Hippocampal formation (tissue), 2 donors: ENCODE data around the gene FADS3.

ENCODE experiments used
- DNase-seq, 2 donors: peaks; one replicate each; lab custom pipeline; 2025; lab: John Stamatoyannopoulos, UW

FADS3 gene

GRCh38 chr11:61891331-61892084, at the start of gene FADS3:
FADS3 (minus strand) TSS chr11:61891545; CDS start chr11:61891381, 164 bp downstream.
- DNase-seq: peak; percentile 85 to 89

DNA sequence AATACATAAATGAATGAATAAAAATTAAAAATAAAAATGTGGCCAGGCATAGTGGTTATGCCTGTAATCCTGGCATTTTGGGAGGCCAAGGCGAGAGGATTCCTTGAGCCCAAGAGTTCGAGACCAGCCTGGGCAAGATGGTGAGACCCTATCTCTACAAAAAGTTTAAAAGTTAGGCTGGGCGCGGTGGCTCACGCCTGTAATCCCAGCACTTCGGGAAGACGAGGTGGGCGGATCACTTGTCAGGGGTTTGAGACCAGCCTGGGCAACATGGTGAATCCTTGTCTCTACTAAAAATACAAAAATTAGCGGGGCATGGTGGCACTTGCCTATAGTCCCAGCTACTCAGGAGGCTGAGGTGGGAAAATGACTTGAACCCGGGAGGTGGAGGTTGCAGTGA, 49.1 kb upstream of the FADS3 start:
- no peak for DNase-seq

DNA sequence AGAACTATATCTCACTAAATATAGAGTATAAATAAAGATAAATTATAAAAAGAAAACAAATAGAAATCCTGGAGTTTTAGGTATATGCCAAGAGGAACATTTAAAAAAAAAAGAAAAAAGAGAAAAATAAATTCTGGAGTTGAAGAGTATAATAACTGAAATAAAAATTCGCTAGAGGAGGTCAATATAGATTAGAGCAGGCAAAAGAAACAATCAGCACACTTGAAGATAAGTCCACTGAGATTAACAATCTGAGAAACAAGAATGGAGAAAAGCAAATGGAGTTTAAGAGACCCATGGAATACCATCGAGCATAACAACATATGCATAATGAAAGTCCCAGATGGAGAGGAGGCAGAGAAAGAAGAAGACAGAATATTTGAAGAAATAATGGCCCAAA, 44.5 kb upstream of the FADS3 start:
- DNase-seq: no peak

- no peak for DNase-seq
Measured at GRCh38 chr11:61930933-61931332, 39.6 kb upstream of the FADS3 start.

GRCh38 chr11:61928606-61929005, 37.3 kb upstream of the FADS3 start:
- no peak for DNase-seq

DNA sequence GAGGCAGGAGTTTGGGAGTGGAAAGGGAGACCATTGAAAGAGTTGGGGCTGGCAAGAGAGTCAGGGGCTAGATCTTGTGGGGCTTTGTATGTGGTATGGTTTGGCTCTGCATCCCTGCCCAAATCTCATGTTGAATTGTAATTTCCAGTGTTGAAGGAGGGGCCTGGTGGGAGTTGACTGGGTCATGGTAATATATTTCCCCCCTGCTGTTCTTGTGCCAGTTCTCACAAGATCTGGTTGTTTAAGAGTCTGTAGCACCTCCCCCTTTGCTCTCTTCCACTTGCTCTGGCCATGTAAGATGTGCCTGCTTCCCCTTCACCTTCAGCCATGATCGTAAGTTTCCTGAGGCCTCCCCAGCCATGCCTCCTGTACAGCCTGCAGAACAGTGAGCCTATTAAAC, 36.2 kb upstream of the FADS3 start:
- DNase-seq: no peak

GRCh38 chr11:61926235-61926634, 34.9 kb upstream of the FADS3 start:
- no peak for DNase-seq

GRCh38 chr11:61925736-61926135, 34.4 kb upstream of the FADS3 start:
- DNase-seq: no peak

DNA sequence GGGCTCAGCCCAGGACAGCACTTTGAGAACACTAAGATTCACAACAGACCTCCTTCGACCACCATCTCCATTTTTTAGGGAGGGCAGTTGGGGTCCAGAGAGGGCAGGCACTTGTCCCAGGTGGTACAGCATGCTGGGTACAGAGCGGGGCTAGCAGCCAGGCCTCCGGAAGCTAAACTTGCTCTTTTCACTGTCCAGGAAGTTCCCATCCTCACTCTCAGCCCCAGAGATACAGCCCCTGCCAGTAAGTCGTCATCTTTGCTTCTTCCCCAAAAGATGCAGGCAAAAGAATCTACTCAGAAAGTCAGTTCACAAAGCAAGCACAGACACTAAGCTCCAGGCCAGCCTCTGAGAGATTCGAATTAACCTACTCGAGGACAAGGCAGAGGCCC, 32.7 kb upstream of the FADS3 start:
- no peak for DNase-seq

- peak in 1 of 2 donors; percentile 28 for DNase-seq
Measured at GRCh38 chr11:61923166-61924063, 32.1 kb upstream of the FADS3 start.

- peak in 1 of 2 donors; percentile 26 for DNase-seq
Measured at GRCh38 chr11:61922539-61922938, 31.2 kb upstream of the FADS3 start.

- no peak for DNase-seq
Measured at GRCh38 chr11:61921446-61921845, 30.1 kb upstream of the FADS3 start.

DNA sequence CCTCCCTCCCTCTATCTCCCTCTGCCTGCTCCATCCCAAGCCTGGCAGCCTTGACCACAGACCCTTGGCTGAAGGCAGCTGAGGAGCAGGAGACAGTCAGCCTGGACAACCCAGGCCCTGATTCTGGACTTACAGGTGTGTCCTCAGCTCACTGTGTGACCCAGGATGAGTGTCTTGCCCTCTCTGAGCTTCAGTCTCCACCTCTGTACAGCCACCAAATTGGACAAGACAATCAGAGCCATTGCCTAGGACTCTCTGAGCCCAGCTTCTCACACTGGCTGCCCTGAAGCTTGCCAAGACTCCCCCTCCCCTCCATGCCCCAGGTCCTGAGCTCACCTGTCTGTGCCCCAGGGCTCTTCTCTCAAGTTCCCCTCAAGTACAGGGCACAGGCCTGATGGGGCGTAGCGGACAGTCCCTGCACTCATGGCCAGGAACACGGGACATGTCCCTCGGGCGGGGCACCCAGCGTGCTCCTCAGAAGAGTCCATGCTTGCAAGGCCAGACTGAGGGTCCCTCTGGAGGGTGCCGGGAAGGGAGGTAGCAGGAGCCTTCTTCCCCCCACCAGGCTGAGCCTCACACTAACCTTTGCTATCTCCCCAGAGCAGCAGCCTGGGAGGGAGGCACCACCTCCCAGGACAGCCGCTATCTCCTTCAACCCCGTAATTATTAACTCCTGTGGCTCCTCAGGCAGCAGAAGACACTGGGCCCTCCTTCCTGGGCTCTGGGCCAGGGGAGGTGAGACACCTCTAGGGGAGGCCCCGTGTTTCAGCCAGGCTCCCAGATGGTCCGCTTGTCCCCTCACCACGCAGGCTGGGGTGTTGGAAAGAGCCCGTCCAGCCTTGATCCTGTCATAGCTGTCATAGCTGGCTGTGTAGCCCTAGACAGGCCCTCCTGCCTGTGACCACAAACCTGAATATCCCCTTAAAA, 28.6 kb upstream of the FADS3 start:
- no peak for DNase-seq

GRCh38 chr11:61918938-61919704, 27.8 kb upstream of the FADS3 start:
- no peak for DNase-seq

- no peak for DNase-seq
Measured at GRCh38 chr11:61918251-61918937, 27.0 kb upstream of the FADS3 start.

GRCh38 chr11:61917334-61918109, 26.2 kb upstream of the FADS3 start, which contains the start of gene RAB3IL1:
RAB3IL1 (minus strand) TSS chr11:61917566; CDS start chr11:61917367, 199 bp downstream.
- DNase-seq: peak; percentile 36 to 42

- DNase-seq: no peak
Measured at GRCh38 chr11:61916737-61917333, 25.5 kb upstream of the FADS3 start.

DNA sequence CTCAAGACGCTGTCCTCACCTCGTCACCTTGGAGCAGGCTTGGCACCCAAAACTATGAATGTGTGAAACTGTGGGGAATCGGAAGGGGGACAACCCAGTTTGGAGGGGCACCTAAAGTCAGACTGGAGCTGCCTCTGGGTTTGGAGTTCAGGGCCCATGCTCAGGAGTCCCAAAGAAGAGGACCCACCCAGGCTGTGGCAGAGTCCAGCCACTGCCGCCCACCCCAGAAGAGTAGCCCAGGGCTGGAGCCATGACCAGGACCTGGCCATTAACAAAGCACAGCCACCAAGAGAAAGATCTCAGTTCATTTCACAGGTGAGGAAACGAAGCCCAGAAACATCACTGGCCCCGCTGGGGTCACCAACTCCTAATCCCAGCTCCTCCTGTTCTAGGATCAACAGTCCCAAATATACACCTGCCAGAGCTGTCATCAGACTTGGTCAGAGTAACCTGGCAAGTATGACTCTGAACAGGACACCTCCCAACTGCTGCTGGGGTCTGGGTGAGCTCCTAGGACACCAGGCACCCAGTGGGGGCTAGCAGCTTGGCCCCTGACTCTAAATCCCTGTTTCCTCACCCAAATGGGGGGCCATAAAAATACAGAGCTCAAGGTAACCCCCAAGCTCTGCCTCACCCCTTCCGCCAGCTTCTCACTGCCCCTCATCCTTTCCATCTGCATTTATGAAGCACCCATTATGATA, 23.3 kb upstream of the FADS3 start:
- no peak for DNase-seq
